ENCODE results near the gene PPARA.

Gene PPARA

GRCh38 chr22:46280999-46281623 lies 130.8 kb downstream of the PPARA start:
- DNase-seq, result no peak

GRCh38 chr22:46281866-46282678 lies 131.7 kb downstream of the PPARA start:
- DNase-seq, result no peak

GRCh38 chr22:46286006-46286405 lies 135.7 kb downstream of the PPARA start:
- DNase-seq, result no peak

GRCh38 chr22:46286941-46287872 lies 136.9 kb downstream of the PPARA start:
- DNase-seq, result no peak

GRCh38 chr22:46287873-46288751 lies 137.8 kb downstream of the PPARA start:
- no peak for DNase-seq

GRCh38 chr22:46288846-46289243 lies 138.5 kb downstream of the PPARA start:
- no peak for DNase-seq

GRCh38 chr22:46289244-46289891 lies 139.0 kb downstream of the PPARA start:
- no peak for DNase-seq

GRCh38 chr22:46290121-46290842 lies 140.0 kb downstream of the PPARA start:
- no peak for DNase-seq

- no peak for DNase-seq
Measured at GRCh38 chr22:46290843-46291785, 140.8 kb downstream of the PPARA start.

GRCh38 chr22:46292173-46292572 lies 141.8 kb downstream of the PPARA start:
- no peak for DNase-seq

- DNase-seq, result no peak
Measured at GRCh38 chr22:46292732-46293131, 142.4 kb downstream of the PPARA start.

Measured in NCI-H187 treated with DMSO at 0.1 percent for 48 hours (cell line).